GM15510 (cell line): Measurements from ENCODE around the gene EP300.
A peak's percentile ranks its signal among the peaks of the same experiment; 100 is the strongest.

ENCODE experiments used
- POLR2A ChIP-seq: IDR thresholded peaks from 3 replicates; pipeline ENCODE4 v1.6.1; 2011; ENCODE audit warnings: borderline replicate concordance; ENCODE audit not compliant: insufficient read length; ENCODE audit errors: extremely low read depth

EP300 gene

GRCh38 chr22:41181349-41182241 is 89.2 kb downstream of the EP300 start:
- TF ChIP-seq POLR2A = no peak

GRCh38 chr22:41184679-41185078 is 92.3 kb downstream of the EP300 start:
- no peak for TF ChIP-seq POLR2A

- TF ChIP-seq POLR2A = no peak
Observed at GRCh38 chr22:41191467-41191866, 99.1 kb downstream of the EP300 start.

- no peak for TF ChIP-seq POLR2A
Observed at GRCh38 chr22:41193829-41194228, 101.4 kb downstream of the EP300 start.

- no peak for TF ChIP-seq POLR2A
Observed at GRCh38 chr22:41197038-41197972, 104.9 kb downstream of the EP300 start.

- no peak for TF ChIP-seq POLR2A
Observed at GRCh38 chr22:41198027-41198580, 105.7 kb downstream of the EP300 start.

GRCh38 chr22:41201141-41201540 is 108.7 kb downstream of the EP300 start:
- no peak for TF ChIP-seq POLR2A

- no peak for TF ChIP-seq POLR2A
Observed at GRCh38 chr22:41203118-41203517, 110.7 kb downstream of the EP300 start.

- TF ChIP-seq POLR2A = no peak
Observed at GRCh38 chr22:41204066-41204465, 111.7 kb downstream of the EP300 start.

GRCh38 chr22:41204992-41205900 is 112.9 kb downstream of the EP300 start, which contains the start of gene L3MBTL2:
L3MBTL2 (plus strand) TSS chr22:41205312; CDS start chr22:41205363, 51 bp downstream.
- peak; percentile 66 for TF ChIP-seq POLR2A

- no peak for TF ChIP-seq POLR2A
Observed at GRCh38 chr22:41206719-41207118, 114.3 kb downstream of the EP300 start.

- no peak for TF ChIP-seq POLR2A
Observed at GRCh38 chr22:41215409-41215808, 123.0 kb downstream of the EP300 start.

GRCh38 chr22:41215926-41216325 is 123.5 kb downstream of the EP300 start:
- no peak for TF ChIP-seq POLR2A

GRCh38 chr22:41216984-41217383 is 124.6 kb downstream of the EP300 start:
- no peak for TF ChIP-seq POLR2A
